Measurements from ENCODE around the gene SYCE3.

The SYCE3 gene

GRCh38 chr22:50599816-50600455 lies 37.2 kb upstream of the SYCE3 start:
- peak; percentile 25 for DNase-seq

- no peak for DNase-seq
Measured at GRCh38 chr22:50597097-50597496, 34.4 kb upstream of the SYCE3 start.

- DNase-seq: no peak
Measured at GRCh38 chr22:50595189-50595588, 32.5 kb upstream of the SYCE3 start.

- DNase-seq: no peak
Measured at GRCh38 chr22:50587407-50587806, 24.7 kb upstream of the SYCE3 start.

- DNase-seq: no peak
Measured at GRCh38 chr22:50586416-50586815, 23.7 kb upstream of the SYCE3 start.

DNA sequence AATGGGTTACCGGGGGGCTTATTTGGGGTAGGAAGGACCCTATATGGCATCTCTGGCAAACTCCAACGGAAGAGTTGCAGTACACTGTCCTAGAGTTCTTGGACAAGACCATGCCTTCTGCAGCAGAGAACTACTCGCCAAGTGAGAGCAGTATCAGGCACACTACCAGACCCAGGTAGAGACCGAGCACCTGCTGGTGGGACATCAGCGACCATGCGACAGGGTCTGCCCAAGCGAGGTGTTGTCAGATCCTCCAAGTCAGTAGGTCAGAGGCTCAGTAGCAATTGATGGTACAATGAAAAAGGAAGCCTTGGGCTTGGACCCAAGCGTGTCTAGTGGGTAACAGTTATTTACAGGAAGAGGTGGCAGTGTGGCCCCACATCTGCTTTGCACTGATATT lies 23.1 kb upstream of the SYCE3 start:
- no peak for DNase-seq

DNA sequence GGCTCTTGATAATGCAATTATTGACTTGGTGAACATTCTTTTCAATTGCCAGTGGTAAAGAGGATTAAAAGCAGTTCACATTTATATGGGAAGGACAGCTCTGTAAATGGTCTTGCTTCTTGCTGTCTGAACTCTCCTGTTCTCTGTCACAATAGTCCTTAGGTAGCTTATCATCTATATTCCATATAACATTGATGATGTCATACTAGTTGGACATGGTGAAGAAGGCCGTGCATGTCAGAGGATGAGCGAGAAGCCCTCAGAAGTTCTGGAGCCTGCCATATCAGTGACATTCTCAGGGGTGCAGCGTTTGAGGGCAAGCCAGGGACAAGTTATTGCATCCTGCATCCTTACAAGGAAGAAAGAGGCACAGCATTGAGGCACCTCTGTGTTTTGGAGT lies 22.5 kb upstream of the SYCE3 start:
- DNase-seq: no peak

GRCh38 chr22:50584106-50585096 lies 21.7 kb upstream of the SYCE3 start:
- no peak for DNase-seq

DNA sequence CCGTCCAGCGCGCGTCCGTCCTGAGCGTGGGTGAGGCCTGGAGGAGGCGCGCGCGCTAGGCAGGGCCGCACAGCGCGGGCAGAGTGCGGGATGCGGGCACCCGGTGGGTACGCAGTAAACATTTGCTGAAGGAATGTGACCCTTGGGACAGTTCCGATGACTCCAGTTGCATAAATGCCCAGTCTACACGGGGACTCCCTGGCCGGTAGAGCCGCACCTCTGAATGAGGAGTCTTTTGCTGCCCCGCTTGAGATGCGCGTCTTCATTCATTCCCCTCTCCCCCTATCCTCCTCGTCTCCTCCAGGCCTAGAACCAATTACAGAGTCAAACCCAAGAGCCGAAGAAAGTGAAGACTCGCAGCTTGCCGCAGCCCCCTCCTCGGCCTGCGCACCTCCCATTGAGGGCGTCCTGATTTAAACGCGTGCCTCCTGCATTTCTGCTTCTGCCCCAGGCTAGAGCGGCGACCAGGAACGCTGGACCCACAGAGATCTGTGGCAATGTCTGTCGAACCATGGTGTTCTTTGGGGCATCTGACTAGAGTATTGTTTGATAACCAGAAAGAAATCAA lies 20.7 kb upstream of the SYCE3 start:
- no peak for DNase-seq

- peak; percentile 92 for DNase-seq
Measured at GRCh38 chr22:50582493-50583293, 20.0 kb upstream of the SYCE3 start, which contains the start of gene CHKB. TSS of gene CHKB (minus strand) at chr22:50582849. CDS start at chr22:50582781, 68 bp downstream.

GRCh38 chr22:50581950-50582492 lies 19.3 kb upstream of the SYCE3 start:
- DNase-seq: no peak

- DNase-seq: no peak
Measured at GRCh38 chr22:50581031-50581949, 18.6 kb upstream of the SYCE3 start.

DNA sequence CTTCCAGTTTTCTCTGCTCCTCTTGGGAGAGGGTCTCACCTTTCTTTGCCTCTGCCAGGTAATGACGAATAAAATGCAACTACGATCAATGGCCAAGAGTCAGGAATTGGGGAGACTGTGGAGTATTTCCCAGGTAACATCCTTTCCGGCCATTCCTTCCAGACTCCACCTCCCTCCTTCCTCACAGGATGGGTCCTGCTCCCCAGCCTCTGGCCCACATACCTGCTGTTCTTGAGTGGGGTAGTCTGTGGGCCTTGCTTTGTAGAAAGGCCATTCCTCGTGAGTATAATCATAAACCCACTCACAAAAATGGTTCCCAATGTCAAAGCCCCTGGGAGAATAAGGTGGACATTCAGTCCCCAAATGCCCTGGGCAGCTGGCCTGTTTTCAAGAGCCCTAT lies 17.0 kb upstream of the SYCE3 start:
- DNase-seq: no peak

GRCh38 chr22:50578776-50579310 lies 16.1 kb upstream of the SYCE3 start:
- DNase-seq: no peak

DNA sequence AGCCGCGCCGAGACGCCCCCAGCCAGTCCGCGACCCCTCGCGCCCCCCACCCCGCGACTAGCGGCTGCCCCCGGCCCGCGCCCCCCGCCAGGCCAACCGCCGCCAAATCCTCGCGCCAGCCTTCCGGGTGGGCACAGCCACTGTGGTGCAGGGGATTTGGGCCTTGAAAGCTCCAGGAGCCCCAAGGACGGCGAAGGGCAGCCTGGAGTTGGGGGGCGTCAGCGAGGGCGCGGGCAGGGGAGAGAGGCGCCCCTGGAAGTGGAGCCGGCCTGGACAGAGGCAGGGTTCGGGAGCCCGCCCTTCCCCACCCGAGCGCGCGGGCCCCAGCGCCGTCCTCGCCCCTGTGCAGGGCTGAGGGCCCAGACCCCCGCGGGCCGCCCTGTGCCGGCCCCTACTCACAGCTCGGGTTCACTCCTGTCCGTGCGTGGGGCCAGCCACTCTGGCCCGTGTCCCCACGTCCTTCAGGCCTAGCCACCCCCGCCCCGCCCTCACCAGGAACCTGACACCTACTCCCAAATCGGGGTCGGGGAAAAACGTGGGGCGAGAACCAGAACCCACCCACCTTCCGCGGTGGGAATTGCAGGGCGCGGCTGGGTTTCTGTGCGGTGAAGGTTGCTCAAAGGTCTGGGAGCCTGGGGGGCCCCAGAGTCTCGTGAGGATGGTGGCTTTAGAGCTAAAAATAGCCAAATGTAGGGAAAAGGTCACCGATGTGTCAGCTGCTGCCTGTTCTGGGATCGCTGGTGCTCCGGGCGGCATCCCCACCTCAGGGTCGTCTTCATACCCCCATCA lies 15.5 kb upstream of the SYCE3 start, which contains the start of gene CPT1B:
TSS of gene CPT1B (minus strand) at position 441 of the 789 bp plus-strand sequence. CDS start 512 bp downstream, outside the sequence.
- no peak for DNase-seq

GRCh38 chr22:50577697-50577986 lies 14.9 kb upstream of the SYCE3 start:
- DNase-seq: no peak

GRCh38 chr22:50576806-50577696 lies 14.3 kb upstream of the SYCE3 start:
- DNase-seq: no peak

DNA sequence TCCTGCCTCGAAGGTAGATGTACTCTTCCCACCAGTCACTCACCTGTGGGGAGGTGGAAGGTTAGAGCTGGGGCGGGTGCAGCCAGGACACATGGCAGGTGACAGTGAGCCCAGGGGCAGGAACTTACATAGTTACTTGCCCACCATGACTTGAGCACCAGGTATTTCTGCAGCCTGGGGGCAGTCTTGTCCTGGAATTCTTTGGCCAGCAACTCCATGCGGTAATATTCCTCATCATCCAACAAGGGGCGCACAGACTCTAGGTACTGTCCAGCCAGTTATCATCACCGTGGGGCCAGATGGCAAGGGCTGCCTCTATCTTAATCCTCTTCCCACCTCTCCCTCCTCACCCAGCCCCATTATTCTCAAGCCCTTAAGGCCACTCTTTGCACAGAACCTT lies 13.4 kb upstream of the SYCE3 start:
- no peak for DNase-seq

GRCh38 chr22:50575426-50575941 lies 12.8 kb upstream of the SYCE3 start:
- no peak for DNase-seq

Data from T1000 (cell line).